ENCODE data around the gene DNMT3B. TPM values are rescaled to one million over a fixed set of nuclear protein-coding genes. Genes with fewer than 3 reads are reported as not detected.

Gene DNMT3B
- total RNA-seq, 1 experiment from 2014 or later = 0.63 TPM

GRCh38 chr20:32772046-32772445 is 9.9 kb downstream of the DNMT3B start:
- H3K4me2 ChIP-seq (ENCODE audit: low read depth, low read length, poor library complexity, severe bottlenecking) = no peak overlapping the region
- no peaks in the 10 kb centered on the region for H3K4me1 ChIP-seq (ENCODE audit: low read length)
- H3K9me2 ChIP-seq (replicated peaks; ENCODE audit: insufficient read depth, low read length) = no peaks in the 10 kb centered on the region
- H3K36me3 ChIP-seq (ENCODE audit: insufficient read depth, low read length) = no peaks in the 10 kb centered on the region
- no peaks in the 10 kb centered on the region for H3K79me2 ChIP-seq (ENCODE audit: low read length)
- H3K9ac ChIP-seq (ENCODE audit: low read length) = no peak overlapping the region
- DNase-seq = no peak
- H3K4me3 ChIP-seq (ENCODE audit: low read length) = no peak overlapping the region
- no peak overlapping the region for H2AFZ ChIP-seq (ENCODE audit: low read length)
- H4K20me1 ChIP-seq (ENCODE audit: insufficient read depth, low read depth, low read length) = no peaks in the 10 kb centered on the region
- no peaks in the 10 kb centered on the region for H3K9me3 ChIP-seq (ENCODE audit: low read length)
- H3K27ac ChIP-seq (ENCODE audit: low read length) = no peak overlapping the region
- no peaks in the 10 kb centered on the region for H3K27me3 ChIP-seq (ENCODE audit: low read length)

GRCh38 chr20:32773223-32773622 is 11.0 kb downstream of the DNMT3B start:
- H3K9me2 ChIP-seq (replicated peaks; ENCODE audit: insufficient read depth, low read length) = no peaks in the 10 kb centered on the region
- H3K27ac ChIP-seq (ENCODE audit: low read length) = no peak overlapping the region
- no peak overlapping the region for H2AFZ ChIP-seq (ENCODE audit: low read length)
- H3K9ac ChIP-seq (ENCODE audit: low read length) = no peak overlapping the region
- H3K27me3 ChIP-seq (ENCODE audit: low read length) = no peaks in the 10 kb centered on the region
- H3K79me2 ChIP-seq (ENCODE audit: low read length) = no peaks in the 10 kb centered on the region
- no peak overlapping the region for H3K4me2 ChIP-seq (ENCODE audit: low read depth, low read length, poor library complexity, severe bottlenecking)
- H3K4me1 ChIP-seq (ENCODE audit: low read length) = no peaks in the 10 kb centered on the region
- H3K36me3 ChIP-seq (ENCODE audit: insufficient read depth, low read length) = no peaks in the 10 kb centered on the region
- no peaks in the 10 kb centered on the region for H4K20me1 ChIP-seq (ENCODE audit: insufficient read depth, low read depth, low read length)
- H3K9me3 ChIP-seq (ENCODE audit: low read length) = no peaks in the 10 kb centered on the region
- no peak overlapping the region for H3K4me3 ChIP-seq (ENCODE audit: low read length)
- no peak for DNase-seq

GRCh38 chr20:32773855-32774254 is 11.7 kb downstream of the DNMT3B start:
- Histone ChIP-seq H3K4me3 (ENCODE audit: low read length) (no peak overlapping the region), H3K36me3 (ENCODE audit: insufficient read depth, low read length) (no peaks in the 10 kb centered on the region), H3K27me3 (ENCODE audit: low read length) (no peaks in the 10 kb centered on the region), H3K9me2 (replicated peaks; ENCODE audit: insufficient read depth, low read length) (no peaks in the 10 kb centered on the region), H2AFZ (ENCODE audit: low read length) (no peak overlapping the region), H3K9ac (ENCODE audit: low read length) (no peak overlapping the region), H4K20me1 (ENCODE audit: insufficient read depth, low read depth, low read length) (no peaks in the 10 kb centered on the region), H3K9me3 (ENCODE audit: low read length) (no peaks in the 10 kb centered on the region), H3K79me2 (ENCODE audit: low read length) (no peaks in the 10 kb centered on the region), H3K27ac (ENCODE audit: low read length) (no peak overlapping the region), H3K4me2 (ENCODE audit: low read depth, low read length, poor library complexity, severe bottlenecking) (no peak overlapping the region), H3K4me1 (ENCODE audit: low read length) (no peaks in the 10 kb centered on the region)
- DNase-seq = no peak

GRCh38 chr20:32775336-32775991 is 13.3 kb downstream of the DNMT3B start:
- Histone ChIP-seq H3K4me2 (ENCODE audit: low read depth, low read length, poor library complexity, severe bottlenecking) (no peak overlapping the region), H4K20me1 (ENCODE audit: insufficient read depth, low read depth, low read length) (no peaks in the 10 kb centered on the region), H3K36me3 (ENCODE audit: insufficient read depth, low read length) (no peaks in the 10 kb centered on the region), H3K4me1 (ENCODE audit: low read length) (no peaks in the 10 kb centered on the region), H3K27me3 (ENCODE audit: low read length) (no peaks in the 10 kb centered on the region), H2AFZ (ENCODE audit: low read length) (no peak overlapping the region), H3K27ac (ENCODE audit: low read length) (no peak overlapping the region), H3K79me2 (ENCODE audit: low read length) (no peaks in the 10 kb centered on the region), H3K4me3 (ENCODE audit: low read length) (no peak overlapping the region), H3K9me2 (replicated peaks; ENCODE audit: insufficient read depth, low read length) (no peaks in the 10 kb centered on the region), H3K9ac (ENCODE audit: low read length) (no peak overlapping the region), H3K9me3 (ENCODE audit: low read length) (no peaks in the 10 kb centered on the region)
- no peak for DNase-seq

- Histone ChIP-seq H3K9me3 (ENCODE audit: low read length) (no peaks in the 10 kb centered on the region), H3K4me3 (ENCODE audit: low read length) (no peak overlapping the region), H3K79me2 (ENCODE audit: low read length) (no peaks in the 10 kb centered on the region), H3K4me1 (ENCODE audit: low read length) (no peaks in the 10 kb centered on the region), H2AFZ (ENCODE audit: low read length) (no peak overlapping the region), H3K4me2 (ENCODE audit: low read depth, low read length, poor library complexity, severe bottlenecking) (no peak overlapping the region), H3K36me3 (ENCODE audit: insufficient read depth, low read length) (no peaks in the 10 kb centered on the region), H3K9ac (ENCODE audit: low read length) (no peak overlapping the region), H4K20me1 (ENCODE audit: insufficient read depth, low read depth, low read length) (no peaks in the 10 kb centered on the region), H3K9me2 (replicated peaks; ENCODE audit: insufficient read depth, low read length) (no peaks in the 10 kb centered on the region), H3K27me3 (ENCODE audit: low read length) (no peaks in the 10 kb centered on the region), H3K27ac (ENCODE audit: low read length) (no peak overlapping the region)
- DNase-seq = no peak
These were observed 15.2 kb downstream of the DNMT3B start for GRCh38 chr20:32777177-32777956.

- no peak overlapping the region for H3K4me2 ChIP-seq (ENCODE audit: low read depth, low read length, poor library complexity, severe bottlenecking)
- H3K9ac ChIP-seq (ENCODE audit: low read length) = no peak overlapping the region
- no peaks in the 10 kb centered on the region for H3K9me3 ChIP-seq (ENCODE audit: low read length)
- H3K27me3 ChIP-seq (ENCODE audit: low read length) = no peaks in the 10 kb centered on the region
- H3K9me2 ChIP-seq (replicated peaks; ENCODE audit: insufficient read depth, low read length) = no peaks in the 10 kb centered on the region
- no peaks in the 10 kb centered on the region for H3K79me2 ChIP-seq (ENCODE audit: low read length)
- no peaks in the 10 kb centered on the region for H4K20me1 ChIP-seq (ENCODE audit: insufficient read depth, low read depth, low read length)
- H3K36me3 ChIP-seq (ENCODE audit: insufficient read depth, low read length) = no peaks in the 10 kb centered on the region
- no peak overlapping the region for H3K4me3 ChIP-seq (ENCODE audit: low read length)
- H3K27ac ChIP-seq (ENCODE audit: low read length) = no peak overlapping the region
- H2AFZ ChIP-seq (ENCODE audit: low read length) = no peak overlapping the region
- H3K4me1 ChIP-seq (ENCODE audit: low read length) = no peaks in the 10 kb centered on the region
- no peak for DNase-seq
These were observed 17.5 kb downstream of the DNMT3B start for GRCh38 chr20:32779500-32780211.

GRCh38 chr20:32780278-32780677 is 18.1 kb downstream of the DNMT3B start:
- H3K9ac ChIP-seq (ENCODE audit: low read length) = no peak overlapping the region
- H3K27ac ChIP-seq (ENCODE audit: low read length) = no peak overlapping the region
- H3K4me1 ChIP-seq (ENCODE audit: low read length) = no peaks in the 10 kb centered on the region
- no peaks in the 10 kb centered on the region for H3K9me3 ChIP-seq (ENCODE audit: low read length)
- DNase-seq = no peak
- no peaks in the 10 kb centered on the region for H3K27me3 ChIP-seq (ENCODE audit: low read length)
- H3K9me2 ChIP-seq (replicated peaks; ENCODE audit: insufficient read depth, low read length) = no peaks in the 10 kb centered on the region
- no peaks in the 10 kb centered on the region for H3K36me3 ChIP-seq (ENCODE audit: insufficient read depth, low read length)
- H3K4me3 ChIP-seq (ENCODE audit: low read length) = no peak overlapping the region
- no peaks in the 10 kb centered on the region for H4K20me1 ChIP-seq (ENCODE audit: insufficient read depth, low read depth, low read length)
- no peaks in the 10 kb centered on the region for H3K79me2 ChIP-seq (ENCODE audit: low read length)
- H3K4me2 ChIP-seq (ENCODE audit: low read depth, low read length, poor library complexity, severe bottlenecking) = no peak overlapping the region
- H2AFZ ChIP-seq (ENCODE audit: low read length) = no peak overlapping the region

Data from Karpas-422 (cell line).